Mesenchymal stem cell (in vitro differentiated cells and primary cell): ENCODE measurements around the gene ZNF71.

Experiments
- DNase-seq: peaks from one replicate; pipeline ENCODE4 v3.0.0-alpha.2; 2013
- H2AFZ ChIP-seq: one replicate; pipeline ENCODE4 v1.6.1; 2013; ENCODE audit warnings: low read depth, mild to moderate bottlenecking, control low read depth, inconsistent platforms, low read length, moderate library complexity
- H2AK5ac ChIP-seq: 2 replicates; pipeline ENCODE4 v1.6.1; 2013; ENCODE audit warnings: low read length, moderate library complexity, mild to moderate bottlenecking, inconsistent platforms; ENCODE audit not compliant: severe bottlenecking
- H2BK120ac ChIP-seq: one replicate; pipeline ENCODE4 v1.6.1; 2013; ENCODE audit warnings: low read depth, mild to moderate bottlenecking, inconsistent platforms, low read length, moderate library complexity
- H2BK12ac ChIP-seq, 2 experiments: one replicate each; pipeline ENCODE4 v1.6.1; 2013; ENCODE audit warnings: inconsistent platforms in 2 of 2, low read length in 2 of 2, mild to moderate bottlenecking in 2 of 2, moderate library complexity in 2 of 2, control low read depth in 1 of 2
- H2BK15ac ChIP-seq: one replicate; pipeline ENCODE4 v1.6.1; 2013; ENCODE audit warnings: mild to moderate bottlenecking, low read depth, inconsistent platforms; ENCODE audit not compliant: poor library complexity, severe bottlenecking
- H2BK5ac ChIP-seq: 2 replicates; pipeline ENCODE4 v1.6.1; 2013; ENCODE audit warnings: low read depth, mild to moderate bottlenecking, low read length, control low read depth, inconsistent platforms; ENCODE audit not compliant: poor library complexity, severe bottlenecking
- H3K14ac ChIP-seq, 2 experiments: one replicate each; pipeline ENCODE4 v1.6.1; 2013; ENCODE audit warnings: inconsistent platforms in 2 of 2, low read length in 2 of 2, control low read depth in 1 of 2, mild to moderate bottlenecking in 1 of 2, moderate library complexity in 1 of 2
- H3K18ac ChIP-seq, 2 experiments: one replicate each; pipeline ENCODE4 v1.6.1; 2013; ENCODE audit warnings: inconsistent platforms in 2 of 2, low read length in 2 of 2, control low read depth in 1 of 2, low read depth in 1 of 2, mild to moderate bottlenecking in 1 of 2
- H3K23ac ChIP-seq, 2 experiments: one replicate each; pipeline ENCODE4 v1.6.1; 2013; ENCODE audit warnings: inconsistent platforms in 2 of 2, low read length in 2 of 2, mild to moderate bottlenecking in 2 of 2, moderate library complexity in 2 of 2, control low read depth in 1 of 2
- H3K27ac ChIP-seq: 2 replicates; pipeline ENCODE4 v1.5.1; 2013; ENCODE audit warnings: mild to moderate bottlenecking, moderate library complexity, low read length, control low read depth, inconsistent platforms; ENCODE audit not compliant: poor library complexity, severe bottlenecking
- H3K27me3 ChIP-seq, 2 experiments: 2 replicates each; pipeline versions ENCODE4 v1.6.1 to v1.7.0; 2013; ENCODE audit warnings: low read length in 2 of 2, mild to moderate bottlenecking in 2 of 2, moderate library complexity in 2 of 2, control low read depth in 1 of 2, inconsistent platforms in 1 of 2; ENCODE audit not compliant: control insufficient read depth in 1 of 2, insufficient read depth in 1 of 2
- H3K36me3 ChIP-seq, 2 experiments: 2 replicates each; pipeline versions ENCODE4 v1.6.1 to v1.7.0; 2013; ENCODE audit warnings: low read length in 2 of 2, control low read depth in 1 of 2, inconsistent platforms in 1 of 2, low read depth in 1 of 2, mild to moderate bottlenecking in 1 of 2; ENCODE audit not compliant: insufficient read depth in 2 of 2, control insufficient read depth in 1 of 2
- H3K4ac ChIP-seq, 2 experiments: one replicate each; pipeline ENCODE4 v1.6.1; 2013; ENCODE audit warnings: inconsistent platforms in 2 of 2, low read length in 2 of 2, mild to moderate bottlenecking in 2 of 2, moderate library complexity in 2 of 2, control low read depth in 1 of 2, low read depth in 1 of 2
- H3K4me1 ChIP-seq: 2 replicates; pipeline ENCODE4 v1.6.1; 2013; ENCODE audit warnings: low read depth, low read length, control low read depth; ENCODE audit not compliant: control insufficient read depth, insufficient read depth
- H3K4me2 ChIP-seq: 2 replicates; pipeline ENCODE4 v1.6.1; 2013; ENCODE audit warnings: low read length, mild to moderate bottlenecking, inconsistent platforms; ENCODE audit not compliant: poor library complexity, severe bottlenecking
- H3K4me3 ChIP-seq, 2 experiments: 2 replicates each; pipeline versions ENCODE4 v1.5.1 to v1.7.0; 2013; ENCODE audit warnings: low read length in 2 of 2, mild to moderate bottlenecking in 2 of 2, control low read depth in 1 of 2, low read depth in 1 of 2; ENCODE audit not compliant: insufficient read depth in 1 of 2
- H3K79me1 ChIP-seq: replicated peaks from 2 replicates; pipeline ENCODE4 v1.6.1; 2013; ENCODE audit warnings: mild to moderate bottlenecking, control low read depth, low read length, inconsistent platforms; ENCODE audit not compliant: poor library complexity, severe bottlenecking
- H3K9ac ChIP-seq: 2 replicates; pipeline ENCODE4 v1.7.0; 2013; ENCODE audit warnings: mild to moderate bottlenecking, low read length, moderate library complexity
- H3K9me3 ChIP-seq: 2 replicates; pipeline ENCODE4 v1.7.0; 2013; ENCODE audit warnings: mild to moderate bottlenecking, low read length; ENCODE audit not compliant: control insufficient read depth
- H4K8ac ChIP-seq: one replicate; pipeline ENCODE4 v1.6.1; 2013; ENCODE audit warnings: inconsistent platforms, mild to moderate bottlenecking, low read length, moderate library complexity
- H4K91ac ChIP-seq: one replicate; pipeline ENCODE4 v1.6.1; 2013; ENCODE audit warnings: mild to moderate bottlenecking, low read length, inconsistent platforms
- WGBS: methylation state at CpG from one replicate; pipeline ENCODE4 v1.1.7; 2013; ENCODE audit warnings: mixed read lengths; 5-methylcytosine and 5-hydroxymethylcytosine counted together

Gene ZNF71

GRCh38 chr19:56611288-56611687 is 16.2 kb downstream of the ZNF71 start:
- Histone ChIP-seq H3K4me1 (no peaks in the 10 kb centered on the region), H3K4me3 (no peak overlapping the region), H3K9ac (no peak overlapping the region), H2BK5ac (no peak overlapping the region), H2AK5ac (no peak overlapping the region), H3K14ac (no peak overlapping the region), H3K79me1 (peaks cover 45% of the 10 kb centered on the region), H2AFZ (no peak overlapping the region), H4K91ac (no peak overlapping the region), H3K23ac (no peak overlapping the region), H3K27me3 (no peaks in the 10 kb centered on the region), H3K27ac (no peak overlapping the region), H4K8ac (no peak overlapping the region), H2BK120ac (no peak overlapping the region), H3K9me3 (peaks cover 95% of the 10 kb centered on the region), H3K4me2 (no peak overlapping the region), H3K36me3 (peaks cover 21 to 36% of the 10 kb centered on the region in 2 experiments), H3K4ac (no peak overlapping the region), H2BK12ac (no peak overlapping the region), H2BK15ac (no peak overlapping the region), H3K18ac (no peak overlapping the region)
- no peak for DNase-seq
- 75% methylated on average over 4 of the region's 8 CpGs for WGBS

GRCh38 chr19:56612737-56613136 is 17.6 kb downstream of the ZNF71 start:
- Histone ChIP-seq H2BK5ac (no peak overlapping the region), H3K79me1 (peaks cover 43% of the 10 kb centered on the region), H2BK12ac (no peak overlapping the region), H2BK15ac (no peak overlapping the region), H2BK120ac (no peak overlapping the region), H3K4me3 (no peak overlapping the region), H3K4me2 (no peak overlapping the region), H2AK5ac (no peak overlapping the region), H2AFZ (no peak overlapping the region), H4K91ac (no peak overlapping the region), H3K9ac (no peak overlapping the region), H4K8ac (no peak overlapping the region), H3K23ac (no peak overlapping the region), H3K4me1 (no peaks in the 10 kb centered on the region), H3K4ac (no peak overlapping the region), H3K14ac (no peak overlapping the region), H3K27ac (no peak overlapping the region), H3K9me3 (peaks cover 94% of the 10 kb centered on the region), H3K27me3 (no peaks in the 10 kb centered on the region), H3K36me3 (peaks cover 25 to 36% of the 10 kb centered on the region in 2 experiments), H3K18ac (no peak overlapping the region)
- 98% methylated on average over 2 of the region's 2 CpGs for WGBS
- no peak for DNase-seq

- peaks cover 46% of the 10 kb centered on the region for H3K79me1 ChIP-seq
- DNase-seq, result no peak
- H2AK5ac ChIP-seq, result no peak overlapping the region
- no peak overlapping the region for H4K91ac ChIP-seq
- H3K9ac ChIP-seq, result no peak overlapping the region
- H2BK120ac ChIP-seq, result no peak overlapping the region
- H3K9me3 ChIP-seq, result peaks cover 93% of the 10 kb centered on the region
- WGBS, result 96% methylated on average over 4 of the region's 5 CpGs
- no peak overlapping the region for H3K27ac ChIP-seq
- no peak overlapping the region for H2BK15ac ChIP-seq
- H3K36me3 ChIP-seq, result peaks cover 32 to 40% of the 10 kb centered on the region in 2 experiments
- no peak overlapping the region for H3K4ac ChIP-seq
- no peak overlapping the region for H2BK12ac ChIP-seq
- H3K4me1 ChIP-seq, result no peaks in the 10 kb centered on the region
- H3K18ac ChIP-seq, result no peak overlapping the region
- no peak overlapping the region for H2AFZ ChIP-seq
- H4K8ac ChIP-seq, result no peak overlapping the region
- H2BK5ac ChIP-seq, result no peak overlapping the region
- H3K23ac ChIP-seq, result no peak overlapping the region
- H3K4me3 ChIP-seq, result no peak overlapping the region
- H3K4me2 ChIP-seq, result no peak overlapping the region
- H3K27me3 ChIP-seq, result no peaks in the 10 kb centered on the region
- H3K14ac ChIP-seq, result no peak overlapping the region
These were observed 18.5 kb downstream of the ZNF71 start for GRCh38 chr19:56613639-56614038.

GRCh38 chr19:56617531-56617930 is 22.4 kb downstream of the ZNF71 start:
- Histone ChIP-seq H3K9ac (no peak overlapping the region), H3K9me3 (peaks cover 85% of the 10 kb centered on the region), H3K27me3 (no peaks in the 10 kb centered on the region), H3K18ac (no peak overlapping the region), H2BK120ac (no peak overlapping the region), H3K36me3 (peaks cover 46 to 53% of the 10 kb centered on the region in 2 experiments), H3K27ac (no peak overlapping the region), H2BK5ac (no peak overlapping the region), H3K4ac (no peak overlapping the region), H4K91ac (no peak overlapping the region), H3K79me1 (peaks cover 61% of the 10 kb centered on the region), H2AFZ (no peak overlapping the region), H2BK12ac (no peak overlapping the region), H3K4me2 (no peak overlapping the region), H3K4me3 (no peak overlapping the region), H4K8ac (no peak overlapping the region), H3K4me1 (no peaks in the 10 kb centered on the region), H3K23ac (no peak overlapping the region), H3K14ac (no peak overlapping the region), H2BK15ac (no peak overlapping the region), H2AK5ac (no peak overlapping the region)
- DNase-seq, result no peak
- WGBS, result 97% methylated on average over 8 of the region's 8 CpGs
